Measurements from ENCODE around the gene CFAP157. TPM values are rescaled to one million over a fixed set of nuclear protein-coding genes. Genes with fewer than 3 reads are reported as not detected.

CFAP157 gene
- total RNA-seq, 1 experiment from 2014 or later = 0.22 TPM

- ATAC-seq (no peak), DNase-seq (ENCODE audit: low read depth, low spot score) (no peak)
- no peaks in the 10 kb centered on the region for H3K9me2 ChIP-seq (ENCODE audit: insufficient read depth)
- H3K27ac ChIP-seq (ENCODE audit: low read depth, low read length) = peak overlapping the region; percentile 39
- H3K4me2 ChIP-seq (ENCODE audit: low read length) = peak overlapping the region; percentile 73; the same call in 1 of the 2 replicates
- H3K27me3 ChIP-seq (ENCODE audit: insufficient read depth, low read length) = no peaks in the 10 kb centered on the region
- no peaks in the 10 kb centered on the region for H3K9me3 ChIP-seq (ENCODE audit: control insufficient read depth in 1 of 2, insufficient read depth in 1 of 2, low read depth in 1 of 2, low read length in 2 of 2)
- 0 out of 2 replicates have a peak overlapping the region, but pooled peaks have one; percentile 46 for H3K9ac ChIP-seq (ENCODE audit: low read length)
- peaks cover 18 to 37% of the 10 kb centered on the region in 2 experiments for H3K4me1 ChIP-seq (ENCODE audit: control insufficient read depth in 1 of 2, insufficient read depth in 2 of 2, low read length in 2 of 2)
- intact Hi-C loops (cut with micrococcal nuclease) = no loop called here
- H3K36me3 ChIP-seq (ENCODE audit: control insufficient read depth in 1 of 2, insufficient read depth in 2 of 2, low read length in 2 of 2) = no peaks in the 10 kb centered on the region
- H3K4me3 ChIP-seq (replicated peaks in 1 of 2; ENCODE audit: low read depth in 1 of 2, low read length in 2 of 2) = no peak overlapping the region
- CTCF ChIA-PET = interaction anchor here (1.2 to 1.7 kb wide), 3 partner anchors 31 to 182 kb away, joined by 3 to 8 read pairs (median 7); no protein-coding TSS in a partner anchor
- RAD21 ChIA-PET (ENCODE audit: low non-redundant PET in 1 of 2, low total read pairs in 2 of 2, uncharacterized antibody in 2 of 2, unreplicated experiment in 2 of 2) = no interaction called here
- H4K20me1 ChIP-seq (ENCODE audit: insufficient read depth) = no peaks in the 10 kb centered on the region
- POLR2A ChIA-PET = interaction anchor here (1.0 kb wide), 1 partner anchor 41 kb away, joined by 4 read pairs; no protein-coding TSS in a partner anchor
- no peak for TF ChIP-seq ATF3 (IDR thresholded peaks at IDR 0.05)
- TF ChIP-seq MAX (IDR thresholded peaks at IDR 0.05) = no peak
- no peak for TF ChIP-seq FOSL1 (IDR thresholded peaks at IDR 0.05; ENCODE audit: low read depth)
- TF ChIP-seq SIN3A (IDR thresholded peaks at IDR 0.05; ENCODE audit: low read depth) = no peak
- no peak for TF ChIP-seq ELF1 (IDR thresholded peaks at IDR 0.05; ENCODE audit: borderline replicate concordance, low read depth)
- TF ChIP-seq ZBTB33 (IDR thresholded peaks at IDR 0.05; ENCODE audit: extremely low read depth, insufficient replicate concordance, low read length) = no peak
- TF ChIP-seq SP1 (IDR thresholded peaks at IDR 0.05; ENCODE audit: low read depth) = no peak
- TF ChIP-seq POLR2A (IDR thresholded peaks at IDR 0.05; ENCODE audit: borderline replicate concordance, extremely low read depth, insufficient read depth, insufficient read length) = no peak
- no peak for TF ChIP-seq ZFX (IDR thresholded peaks at IDR 0.05)
- no peak for TF ChIP-seq SRF (IDR thresholded peaks at IDR 0.05; ENCODE audit: low read depth)
- BruUV-seq (replicated peaks) = no TSS peak
- H2AFZ ChIP-seq (ENCODE audit: low read depth, low read length, poor library complexity, severe bottlenecking) = no peak overlapping the region
- no peaks in the 10 kb centered on the region for H3K79me2 ChIP-seq (ENCODE audit: insufficient read depth, low read length)
These were observed 33.0 kb downstream of the CFAP157 start for GRCh38 chr9:127739614-127740330.
